Fibroblast of skin of left biceps (primary cell): Measurements from ENCODE around the gene ACP6.
A peak's percentile ranks its signal among the peaks of the same experiment; 100 is the strongest.

ENCODE experiments used
- DNase-seq, 2 experiments: peaks; one replicate each; pipeline ENCODE4 v3.0.0-alpha.2; 2013; ENCODE audit warnings: low read depth in 2 of 2

The ACP6 gene

GRCh38 chr1:147651466-147651865, 18.9 kb downstream of the ACP6 start:
- DNase-seq, result no peak

DNA sequence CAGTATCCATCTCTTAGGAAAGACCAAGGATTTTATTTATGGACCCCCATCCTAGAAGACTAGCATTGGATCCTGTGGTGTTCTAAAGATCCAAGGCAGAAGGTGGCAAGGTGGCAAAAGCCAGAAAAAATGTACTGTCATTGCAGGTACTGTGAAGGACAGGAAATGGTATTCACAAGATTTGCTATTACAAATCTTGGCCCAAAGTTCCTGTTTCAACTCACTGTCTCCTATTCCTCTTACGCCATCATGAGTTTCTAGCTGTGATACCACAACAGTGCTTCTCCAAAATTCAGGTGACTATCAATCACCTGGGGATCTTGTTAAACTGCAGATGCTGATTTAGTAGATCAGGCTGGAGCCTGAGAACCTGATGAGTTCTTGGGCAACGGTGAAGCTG, 21.4 kb downstream of the ACP6 start:
- DNase-seq, result no peak

DNA sequence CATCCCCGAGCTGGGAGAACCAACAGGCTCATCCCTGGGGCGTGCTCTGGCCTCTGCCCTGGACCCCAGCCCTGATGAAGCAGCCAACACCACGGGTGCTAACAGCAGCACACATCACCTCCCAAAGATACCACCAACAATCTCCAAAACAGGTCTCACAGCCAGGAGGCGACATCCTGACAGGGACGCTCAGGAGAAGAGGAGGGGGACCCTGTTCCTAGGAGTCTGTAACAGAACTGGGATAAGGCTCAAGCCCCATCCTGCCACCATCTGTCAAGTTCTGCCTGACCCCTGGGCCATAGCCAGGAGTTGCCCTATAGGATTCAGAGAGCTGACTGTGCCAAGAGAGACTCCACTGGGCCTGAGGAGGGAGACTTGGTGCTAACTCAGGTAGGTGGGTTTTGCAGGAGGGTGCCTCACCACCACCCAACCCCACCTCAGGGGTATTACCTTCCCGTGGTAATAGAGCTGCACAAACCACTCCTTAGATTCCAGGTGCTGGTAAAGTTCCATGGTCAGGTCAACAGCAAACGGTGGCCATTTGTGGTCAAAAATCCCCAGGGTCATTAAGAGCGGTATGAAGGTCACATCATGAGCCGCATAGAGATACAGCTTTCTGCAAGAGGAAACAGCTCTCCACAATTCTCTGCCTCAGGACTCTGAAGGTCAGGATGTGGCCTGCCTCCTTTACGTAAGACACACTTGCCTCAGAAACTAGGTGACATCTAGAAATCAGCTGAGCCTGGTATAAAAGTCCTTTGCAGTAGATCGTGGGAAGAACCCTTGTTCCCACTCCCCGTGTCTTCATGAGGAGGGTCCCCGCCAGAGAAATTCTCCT, 22.3 kb downstream of the ACP6 start:
- no peak for DNase-seq

DNA sequence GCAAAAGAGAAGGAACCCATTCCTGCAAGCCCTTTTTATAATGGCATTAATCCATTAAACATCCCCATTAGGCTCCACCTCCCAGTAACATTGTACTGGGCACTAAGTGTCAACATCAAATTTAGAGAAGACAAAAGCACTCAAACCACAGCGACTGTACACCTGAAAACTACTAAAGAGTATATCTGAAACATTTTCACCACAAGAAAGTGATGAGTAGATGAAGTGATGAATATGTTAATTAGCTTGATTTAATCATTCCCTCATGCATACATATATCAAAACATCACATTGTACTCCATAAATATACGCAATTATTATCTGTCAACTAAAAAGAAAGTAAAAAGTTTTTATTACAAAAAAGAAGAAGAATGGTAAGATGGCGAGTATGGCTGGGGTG, 26.4 kb downstream of the ACP6 start:
- no peak for DNase-seq

DNA sequence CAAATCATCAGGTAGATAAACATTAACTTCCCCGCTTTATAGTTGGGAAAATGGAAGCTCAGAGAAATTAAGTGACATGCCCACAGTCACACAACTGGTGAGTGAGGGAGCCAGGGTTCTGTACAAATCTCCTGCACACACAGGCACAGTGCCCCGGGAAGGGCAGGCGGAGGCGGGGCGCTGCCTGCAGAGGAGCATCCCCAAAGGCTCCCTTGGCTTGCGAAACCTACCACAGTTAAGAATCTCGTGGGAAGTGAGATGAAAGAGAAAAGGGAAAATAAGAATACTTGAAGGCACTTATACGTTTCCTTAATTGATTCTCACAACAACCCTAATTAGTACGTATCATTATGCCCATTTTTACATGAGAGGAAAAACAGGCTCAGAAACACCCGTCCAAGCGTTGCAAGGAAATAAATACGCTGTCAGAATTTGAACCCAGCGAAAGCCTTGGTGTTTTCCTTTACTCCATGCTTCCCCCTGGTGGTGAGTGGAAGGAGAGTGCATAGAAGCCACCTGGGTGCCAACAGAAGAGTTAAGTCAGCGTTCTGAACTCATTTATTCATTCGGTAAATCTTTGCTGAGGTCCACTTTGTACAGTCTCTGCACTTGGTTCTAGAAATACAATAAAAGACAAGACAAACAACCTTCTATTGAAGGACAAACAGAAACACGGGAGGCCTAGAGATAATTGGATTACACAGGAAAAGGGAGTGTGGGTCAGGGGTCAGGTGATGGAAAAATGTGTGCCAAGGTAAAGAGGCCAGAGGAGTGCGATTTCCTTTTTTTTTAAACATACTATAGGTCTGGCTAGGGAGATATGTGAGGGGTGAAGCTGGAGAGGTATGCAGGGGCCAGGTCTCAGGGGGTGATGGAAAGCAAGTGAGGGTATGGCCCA, 28.4 kb downstream of the ACP6 start:
- DNase-seq, result peak in 1 of 2 experiments; percentile 19

GRCh38 chr1:147641291-147641690, 29.0 kb downstream of the ACP6 start:
- no peak for DNase-seq

DNA sequence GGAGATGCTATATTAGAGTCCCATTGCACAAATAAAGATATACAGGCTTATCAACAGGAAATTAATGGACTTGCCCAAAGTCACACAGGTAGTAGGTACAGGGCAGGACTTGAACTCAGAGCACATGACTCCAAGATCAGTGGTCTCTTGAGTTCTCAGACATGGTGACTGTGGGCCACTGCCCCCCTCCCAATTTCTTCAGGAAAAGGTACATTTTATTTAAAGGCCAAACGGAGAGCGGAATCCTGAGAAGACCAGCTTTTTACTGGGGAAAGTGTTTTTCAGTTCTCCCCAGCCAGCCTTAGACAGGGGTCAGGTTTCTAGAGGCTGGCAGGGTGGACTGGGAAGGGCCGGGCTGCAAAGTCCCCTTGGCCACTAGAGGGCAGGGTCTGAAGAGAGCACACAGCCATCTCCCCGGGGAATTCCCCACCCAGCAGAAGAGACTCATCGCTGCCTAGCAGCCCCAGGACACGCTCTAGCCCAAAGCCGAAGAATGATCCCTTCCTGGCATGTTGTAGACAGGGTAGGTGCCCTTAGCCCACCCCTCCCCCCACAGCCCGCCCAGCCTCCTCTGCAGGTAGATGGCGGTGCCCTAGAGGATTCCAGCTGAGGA, 29.7 kb downstream of the ACP6 start:
- DNase-seq, result peak in 1 of 2 experiments; percentile 17

GRCh38 chr1:147636314-147636713, 34.0 kb downstream of the ACP6 start:
- no peak for DNase-seq

GRCh38 chr1:147635342-147635741, 35.0 kb downstream of the ACP6 start:
- DNase-seq, result no peak

DNA sequence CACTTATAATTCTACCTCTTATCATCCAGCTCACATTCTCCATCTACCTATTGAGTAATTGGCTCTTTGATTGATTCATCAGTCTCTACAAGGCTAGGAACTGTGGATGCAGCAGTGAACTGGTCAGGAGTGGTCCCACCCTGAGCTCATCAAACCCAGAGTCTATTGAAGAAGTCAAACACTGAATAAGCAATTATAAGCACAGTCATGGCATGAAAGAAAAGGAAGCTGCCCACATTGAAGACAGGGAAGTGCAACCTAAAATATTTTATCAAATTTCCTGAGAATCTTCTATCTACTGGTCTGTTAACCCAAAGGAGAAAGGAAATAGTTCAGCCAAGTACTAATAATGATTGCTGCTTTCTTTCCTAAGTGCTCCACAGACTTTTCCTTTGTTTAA, 35.7 kb downstream of the ACP6 start:
- no peak for DNase-seq

DNA sequence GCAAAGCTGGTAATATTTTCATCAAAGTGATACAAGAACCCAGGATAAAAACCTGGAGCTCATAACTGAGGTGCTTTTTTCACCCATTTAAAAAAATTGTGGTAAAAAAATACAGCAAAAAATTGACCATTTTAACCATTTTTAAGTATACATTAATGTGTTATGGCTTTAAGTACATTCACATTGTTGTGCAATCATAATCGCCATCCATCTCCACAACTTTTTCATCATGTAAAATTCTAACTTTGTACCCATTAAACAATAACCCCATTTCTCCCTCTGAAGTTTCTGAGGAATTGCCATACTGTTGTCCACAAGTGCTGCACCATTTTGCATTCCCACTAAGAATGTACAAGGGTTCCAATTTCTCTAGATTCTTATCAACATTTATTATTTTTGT, 36.6 kb downstream of the ACP6 start:
- DNase-seq, result no peak

- DNase-seq, result no peak
Observed at GRCh38 chr1:147631839-147632238, 38.5 kb downstream of the ACP6 start.

GRCh38 chr1:147630447-147630846, 39.9 kb downstream of the ACP6 start:
- no peak for DNase-seq

GRCh38 chr1:147630022-147630421, 40.3 kb downstream of the ACP6 start:
- DNase-seq, result no peak

- no peak for DNase-seq
Observed at GRCh38 chr1:147628441-147628840, 41.9 kb downstream of the ACP6 start.

DNA sequence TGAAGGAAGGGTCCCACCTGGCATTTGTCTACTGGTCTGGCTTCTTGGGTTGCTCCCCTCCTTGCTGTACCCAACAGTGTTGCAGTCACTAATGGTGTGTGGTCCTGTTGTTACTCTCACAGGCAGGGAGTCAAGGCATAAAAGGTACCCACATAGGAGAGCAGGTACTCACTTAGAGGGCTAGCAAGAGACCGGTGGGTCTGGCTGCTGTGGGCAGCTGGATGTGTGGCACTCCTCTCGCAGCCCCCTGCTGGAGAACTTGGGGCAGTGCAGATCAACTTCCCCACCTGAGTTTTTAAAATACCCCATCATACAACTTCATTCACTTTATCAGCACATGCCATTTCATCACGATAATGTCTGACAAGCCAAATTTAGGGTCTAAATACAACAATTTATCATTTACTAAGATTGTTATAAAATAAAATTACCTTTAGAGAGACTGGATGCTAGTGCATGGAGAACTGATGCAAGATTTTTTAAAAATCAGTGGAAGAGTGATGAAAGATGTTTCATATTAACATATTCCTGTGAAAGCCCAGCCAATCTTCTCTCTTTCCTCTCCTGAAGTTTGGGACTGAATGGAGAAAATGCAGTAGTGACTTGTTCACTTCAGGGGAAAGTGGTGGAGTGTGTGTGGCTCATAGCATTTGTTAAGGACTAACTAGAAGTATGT, 42.8 kb downstream of the ACP6 start:
- DNase-seq, result peak in 1 of 2 experiments; percentile 5

DNA sequence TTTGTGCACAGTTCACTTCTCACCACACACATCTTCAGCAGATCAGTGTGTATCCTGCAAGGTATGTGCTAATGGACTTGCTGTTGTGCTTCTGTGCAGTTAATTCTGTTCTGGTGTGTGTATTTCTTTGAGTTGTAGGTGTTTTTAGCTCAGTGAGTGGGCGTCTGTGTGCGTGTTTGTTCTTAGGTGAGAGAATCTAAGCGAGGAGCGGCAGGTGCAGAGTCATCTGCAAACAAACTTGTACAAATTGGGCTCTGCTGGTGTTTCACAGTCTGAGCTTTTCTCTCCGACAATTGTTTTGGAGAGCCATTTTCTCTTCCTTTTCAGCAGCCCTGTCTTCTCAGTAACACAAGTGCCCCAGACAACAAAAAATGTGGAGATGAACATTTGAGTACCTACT, 43.6 kb downstream of the ACP6 start:
- DNase-seq, result no peak

- DNase-seq, result no peak
Observed at GRCh38 chr1:147626291-147626690, 44.0 kb downstream of the ACP6 start.

DNA sequence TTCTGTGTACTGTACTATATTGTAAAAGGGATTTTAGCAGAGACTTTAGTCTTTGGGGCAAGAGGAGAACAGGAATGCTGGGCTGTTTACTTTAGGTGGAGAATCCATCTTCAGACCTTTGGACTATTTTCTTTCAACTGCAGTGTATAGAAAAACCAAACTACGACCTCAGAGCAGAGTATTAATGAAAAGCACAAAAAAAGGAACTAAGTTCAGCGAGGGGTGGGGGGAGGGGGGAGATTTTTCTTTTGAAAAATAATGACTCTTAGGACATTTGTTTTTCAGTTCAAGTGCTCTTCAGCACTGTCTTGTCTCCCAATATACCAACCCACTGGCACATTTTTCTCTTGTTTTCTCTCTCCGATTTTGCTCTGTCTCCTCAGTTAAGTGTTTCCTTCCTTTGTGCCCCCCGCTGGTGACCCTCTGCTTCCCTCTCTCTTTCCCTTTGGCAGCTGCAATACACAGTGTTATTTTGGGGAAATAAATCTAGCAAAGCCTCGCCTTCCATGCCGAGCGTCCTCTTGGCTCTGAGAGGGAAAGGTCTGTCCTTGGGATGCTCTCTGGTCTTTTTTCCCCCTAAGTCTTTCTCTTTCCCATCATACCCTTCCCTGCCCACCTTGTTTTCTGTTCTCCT, 44.8 kb downstream of the ACP6 start:
- no peak for DNase-seq

DNA sequence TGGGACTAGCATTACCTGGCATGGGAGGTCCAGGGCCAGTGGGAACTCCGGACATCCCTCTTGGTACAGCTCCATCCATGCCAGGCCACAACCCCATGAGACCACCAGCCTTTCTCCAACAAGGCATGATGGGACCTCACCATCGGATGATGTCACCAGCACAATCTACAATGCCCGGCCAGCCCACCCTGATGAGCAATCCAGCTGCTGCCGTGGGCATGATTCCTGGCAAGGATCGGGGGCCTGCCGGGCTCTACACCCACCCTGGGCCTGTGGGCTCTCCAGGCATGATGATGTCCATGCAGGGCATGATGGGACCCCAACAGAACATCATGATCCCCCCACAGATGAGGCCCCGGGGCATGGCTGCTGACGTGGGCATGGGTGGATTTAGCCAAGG, 45.8 kb downstream of the ACP6 start:
- no peak for DNase-seq

- no peak for DNase-seq
Observed at GRCh38 chr1:147624011-147624410, 46.3 kb downstream of the ACP6 start.
